GM13977 (cell line): Measurements from ENCODE around the gene CCDC169.
"Not testable (repeated sequence)": the region's sequence is repeated elsewhere in the genome, so short reads cannot be mapped to it uniquely, and the experiment has no call there.

Experiments
- DNase-seq: peaks from one replicate; pipeline ENCODE4 v3.0.0; 2012; ENCODE audit warnings: low spot score
- in situ Hi-C: fragments of 300-500 bp; cut with MboI; formaldehyde crosslinking; loops from one replicate; pipeline ENCODE4 v1.12.0; 2022; ENCODE audit warnings: low sequenced_read_pairs, low pct_unique_long_range_greater_than_20kb, mixed read lengths, inconsistent platforms; ENCODE audit not compliant: unreplicated experiment
- TF ChIP-seq, protein P1 (sequence below): IDR thresholded peaks from 2 replicates; pipeline ENCODE4 v1.5.1; 2012; ENCODE audit warnings: mild to moderate bottlenecking, control low read depth; ENCODE audit not compliant: insufficient read depth; ENCODE audit errors: extremely low read depth, missing control alignments

The CCDC169 gene

DNA sequence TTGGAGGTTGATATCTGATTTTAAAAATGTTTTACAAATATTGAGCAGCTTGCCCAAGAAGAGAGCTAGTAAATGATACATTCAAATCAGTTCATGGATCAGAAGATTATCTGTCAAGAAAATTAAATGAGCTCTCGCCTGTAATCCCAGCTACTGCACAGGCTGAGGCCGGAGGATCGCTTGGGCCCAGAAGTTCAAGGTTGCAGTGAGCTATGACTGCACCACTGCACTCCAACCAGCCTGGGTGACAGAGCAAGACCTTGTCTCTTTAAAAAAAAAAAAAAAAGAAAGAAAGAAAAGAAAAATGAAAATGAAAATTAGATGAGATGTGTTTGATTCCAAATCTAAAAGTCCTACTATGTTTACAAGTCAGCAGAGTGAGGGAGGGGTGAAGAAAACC lies 46.2 kb upstream of the CCDC169 start:
- TF ChIP-seq, protein P1, sequence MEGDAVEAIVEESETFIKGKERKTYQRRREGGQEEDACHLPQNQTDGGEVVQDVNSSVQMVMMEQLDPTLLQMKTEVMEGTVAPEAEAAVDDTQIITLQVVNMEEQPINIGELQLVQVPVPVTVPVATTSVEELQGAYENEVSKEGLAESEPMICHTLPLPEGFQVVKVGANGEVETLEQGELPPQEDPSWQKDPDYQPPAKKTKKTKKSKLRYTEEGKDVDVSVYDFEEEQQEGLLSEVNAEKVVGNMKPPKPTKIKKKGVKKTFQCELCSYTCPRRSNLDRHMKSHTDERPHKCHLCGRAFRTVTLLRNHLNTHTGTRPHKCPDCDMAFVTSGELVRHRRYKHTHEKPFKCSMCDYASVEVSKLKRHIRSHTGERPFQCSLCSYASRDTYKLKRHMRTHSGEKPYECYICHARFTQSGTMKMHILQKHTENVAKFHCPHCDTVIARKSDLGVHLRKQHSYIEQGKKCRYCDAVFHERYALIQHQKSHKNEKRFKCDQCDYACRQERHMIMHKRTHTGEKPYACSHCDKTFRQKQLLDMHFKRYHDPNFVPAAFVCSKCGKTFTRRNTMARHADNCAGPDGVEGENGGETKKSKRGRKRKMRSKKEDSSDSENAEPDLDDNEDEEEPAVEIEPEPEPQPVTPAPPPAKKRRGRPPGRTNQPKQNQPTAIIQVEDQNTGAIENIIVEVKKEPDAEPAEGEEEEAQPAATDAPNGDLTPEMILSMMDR, result no peak
- DNase-seq, result no peak
- in situ Hi-C loops, result no loop called here

DNA sequence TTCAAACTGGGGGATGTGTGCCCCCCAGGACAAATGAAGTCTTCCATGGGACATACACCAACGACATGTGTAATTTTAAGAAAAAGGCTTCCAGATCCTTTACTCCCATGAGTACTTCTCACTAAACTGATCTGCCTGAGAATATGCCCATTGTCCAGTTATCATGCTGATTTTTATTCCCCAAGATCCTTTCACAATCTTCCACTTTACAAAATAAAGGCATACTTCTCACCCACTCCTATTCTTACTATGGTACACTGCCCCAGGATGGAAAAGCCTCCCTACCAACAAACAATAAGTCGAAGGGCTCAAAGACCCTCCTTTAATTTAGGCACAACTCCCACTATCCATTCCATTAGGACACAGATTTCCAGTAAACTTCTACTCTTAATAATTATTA lies 45.1 kb upstream of the CCDC169 start:
- DNase-seq, result no peak
- TF ChIP-seq, protein P1, result no peak
- in situ Hi-C loops, result no loop called here

DNA sequence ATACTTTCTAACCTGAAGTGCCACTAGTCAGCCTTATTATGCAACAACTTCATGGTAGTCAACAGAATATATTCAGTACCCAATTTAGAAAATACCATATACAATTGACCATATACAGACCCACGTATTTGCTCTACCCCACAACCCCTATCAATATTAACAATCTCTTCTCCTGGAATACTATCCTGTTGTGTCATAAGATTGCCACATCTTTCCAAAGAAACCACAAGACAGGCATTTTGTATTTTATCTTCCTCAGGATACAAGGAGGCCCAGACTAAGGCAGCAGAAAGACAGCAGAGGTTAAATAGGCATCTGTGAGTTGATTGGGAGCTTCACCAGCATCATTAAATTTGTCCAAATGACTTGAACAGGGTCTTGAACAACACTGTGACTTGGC lies 44.1 kb upstream of the CCDC169 start:
- DNase-seq, result no peak
- TF ChIP-seq, protein P1, result no peak
- in situ Hi-C loops, result no loop called here

DNA sequence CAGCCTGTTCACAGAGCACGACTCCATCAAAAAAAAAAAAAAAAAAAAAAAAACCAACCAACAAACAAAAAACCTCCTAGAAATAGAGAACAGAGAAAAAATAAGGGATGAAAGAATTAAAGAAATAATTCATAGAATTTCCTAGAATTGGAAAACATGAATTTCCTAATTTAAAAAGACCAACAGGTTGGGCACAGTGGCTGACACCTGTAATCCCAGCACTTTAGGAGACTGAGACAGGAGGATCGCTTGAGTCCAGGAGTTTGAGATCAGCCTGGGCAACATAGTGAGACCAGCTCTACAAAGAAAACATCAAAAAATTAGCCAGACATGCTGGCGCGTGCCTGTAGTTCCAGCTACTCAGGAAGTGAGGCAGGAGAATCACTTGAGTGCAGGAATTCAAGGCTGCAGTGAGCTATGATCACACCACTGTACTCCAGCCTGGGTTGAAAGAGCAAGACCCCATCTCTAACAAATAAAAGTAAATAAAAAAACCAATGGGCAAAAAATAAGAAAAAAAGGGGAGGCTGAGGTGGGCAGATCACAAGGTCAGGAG lies 42.1 kb upstream of the CCDC169 start:
- TF ChIP-seq, protein P1, result no peak
- in situ Hi-C loops, result no loop called here
- DNase-seq, result no peak

DNA sequence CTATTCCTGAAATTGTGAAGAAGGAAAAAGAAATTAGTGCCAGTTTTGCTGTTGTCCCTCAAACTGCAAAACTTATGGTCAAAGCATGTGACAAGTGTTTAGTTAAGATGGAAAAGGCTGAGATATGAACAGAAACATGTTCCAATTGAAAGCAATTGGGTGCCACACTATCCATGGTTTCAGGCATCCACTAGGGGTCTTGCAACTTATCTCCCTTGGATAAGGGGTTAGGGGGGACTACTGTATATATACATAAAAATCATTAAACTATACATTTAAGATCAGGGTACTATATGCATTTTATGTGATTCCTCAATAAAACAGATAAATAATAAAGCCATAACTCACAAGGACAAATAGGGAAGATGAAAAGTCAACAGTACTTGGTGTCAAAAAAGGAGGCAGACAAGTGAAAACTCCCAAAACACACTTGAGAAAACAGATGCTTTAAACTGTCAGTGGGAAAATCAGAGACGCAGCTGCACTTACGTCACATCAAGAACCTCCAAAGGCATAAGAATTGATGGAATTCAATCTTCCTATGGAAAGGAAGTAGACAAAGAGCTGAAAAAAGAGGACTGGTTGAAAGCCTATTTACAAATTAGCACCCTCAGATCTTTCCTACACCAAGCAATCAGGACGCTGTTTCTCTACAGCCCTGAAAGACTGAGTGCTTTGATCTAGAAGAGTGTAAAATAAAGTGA lies 40.5 kb upstream of the CCDC169 start:
- TF ChIP-seq, protein P1, result no peak
- DNase-seq, result no peak
- in situ Hi-C loops, result no loop called here

DNA sequence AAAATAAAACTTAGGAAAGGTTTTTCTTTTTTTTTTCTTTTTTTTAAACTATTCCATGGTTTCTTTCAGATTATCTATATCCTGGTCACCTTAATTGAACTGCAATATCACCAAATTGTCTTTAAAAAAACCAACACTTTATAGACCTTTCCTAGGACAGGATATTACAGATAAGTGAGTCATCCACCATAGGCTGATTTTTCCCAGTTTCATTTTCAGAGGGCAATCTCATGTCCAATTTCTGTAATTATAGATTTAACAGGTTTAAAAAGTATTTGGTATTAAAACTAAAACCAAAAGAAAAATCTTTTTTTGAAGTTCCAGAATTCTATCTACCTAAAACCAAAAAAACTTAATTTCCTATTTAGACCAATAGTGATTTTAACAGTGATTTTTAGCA lies 35.4 kb upstream of the CCDC169 start:
- TF ChIP-seq, protein P1, result no peak
- in situ Hi-C loops, result no loop called here
- DNase-seq, result no peak

DNA sequence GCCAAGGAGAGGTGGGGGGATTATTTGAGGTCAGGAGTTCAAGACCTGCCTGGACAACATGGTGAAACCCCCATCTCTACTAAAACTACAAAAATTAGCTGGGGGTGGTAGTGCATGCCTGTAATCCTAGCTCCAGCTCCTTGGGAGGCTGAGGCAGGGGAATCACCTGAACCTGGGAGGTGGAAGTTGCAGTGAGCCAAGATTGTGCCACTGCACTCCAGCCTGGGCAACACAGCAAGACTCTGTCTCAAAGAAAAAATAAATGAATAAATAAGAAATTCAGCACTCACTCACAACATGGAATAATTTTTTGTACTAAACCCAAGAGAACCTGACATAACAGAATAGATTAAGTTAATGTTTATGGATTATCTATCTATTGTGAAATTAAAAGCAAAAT lies 34.6 kb upstream of the CCDC169 start:
- in situ Hi-C loops, DNase-seq: not testable (repeated sequence)
